B cell (primary cell): ENCODE data around the gene CCDC93. TPM values are rescaled to one million over a fixed set of nuclear protein-coding genes. Genes with fewer than 3 reads are reported as not detected.

Experiments
- ATAC-seq: fragments of 200-7000 bp; cut with Tn5 transposase; one replicate; pipeline ENCODE4 v1.10.0; 2021; ENCODE audit warnings: low read depth, mild to moderate bottlenecking, moderate number of reproducible peaks, moderate library complexity
- CTCF ChIA-PET: fragments of 350-600 bp; sonication (Branson Sonifier 250); formaldehyde crosslinking; loops from one replicate; lab custom pipeline; 2021; ENCODE audit warnings: antibody characterized with exemption, inconsistent platforms; lab: Charles Lee
- POLR2A ChIA-PET: fragments of 350-600 bp; sonication (Branson Sonifier 250); formaldehyde crosslinking; loops from one replicate; lab custom pipeline; 2021; ENCODE audit warnings: antibody characterized with exemption; lab: Charles Lee
- DNase-seq: peaks from one replicate; pipeline ENCODE4 v3.0.0; 2013
- H2AFZ ChIP-seq: 2 replicates; pipeline ENCODE4 v1.6.1; 2012; ENCODE audit warnings: mild to moderate bottlenecking, low read depth, low read length; ENCODE audit not compliant: insufficient read depth, poor library complexity, severe bottlenecking
- H3K27ac ChIP-seq, 2 donors: 1 replicate in 1 of 2; 2 replicates in 1 of 2; pipeline ENCODE4 v1.5.1; 2012 to 2013; ENCODE audit warnings: low read length in 2 of 2, mild to moderate bottlenecking in 2 of 2, moderate library complexity in 1 of 2
- H3K27me3 ChIP-seq, 4 experiments: fragments of 200-600 bp in 1 of 4; sonication (generic) in 1 of 4; replicated peaks in 1 of 4; 1 replicate in 2 of 4; 2 replicates in 2 of 4; pipeline versions ENCODE4 v1.6.1 to v1.7.0; 2013 to 2016; ENCODE audit warnings: low read length in 3 of 4, mild to moderate bottlenecking in 2 of 4, mixed read lengths in 1 of 4, moderate library complexity in 1 of 4; ENCODE audit not compliant: insufficient read depth in 4 of 4, control insufficient read depth in 3 of 4; ENCODE audit errors: control extremely low read depth in 1 of 4
- H3K36me3 ChIP-seq, 2 experiments: replicated peaks in 1 of 2; 1 replicate in 1 of 2; 2 replicates in 1 of 2; pipeline versions ENCODE4 v1.6.1 to v1.7.1; 2013; ENCODE audit warnings: low read length in 1 of 2; ENCODE audit not compliant: insufficient read depth in 2 of 2, control insufficient read depth in 1 of 2; ENCODE audit errors: control extremely low read depth in 1 of 2, extremely low read depth in 1 of 2
- H3K4me1 ChIP-seq, 2 donors: fragments of 200-600 bp in 1 of 2; sonication (generic) in 1 of 2; 1 replicate in 1 of 2; 2 replicates in 1 of 2; pipeline versions ENCODE4 v1.5.1 to v1.6.1; 2013 to 2017; ENCODE audit warnings: low read length in 2 of 2; ENCODE audit not compliant: control insufficient read depth in 2 of 2, insufficient read depth in 2 of 2
- H3K4me2 ChIP-seq: replicated peaks from 2 replicates; pipeline ENCODE3; 2012; ENCODE audit warnings: mild to moderate bottlenecking, low read depth, low read length; ENCODE audit not compliant: poor library complexity, severe bottlenecking
- H3K4me3 ChIP-seq, 5 experiments: fragments of 200-600 bp in 1 of 5; sonication (generic) in 1 of 5; 1 replicate in 3 of 5; 2 replicates in 2 of 5; pipeline versions ENCODE4 v1.5.1 to v1.7.0; 2011 to 2016; ENCODE audit warnings: low read length in 4 of 5, mild to moderate bottlenecking in 4 of 5, low read depth in 2 of 5, control low read depth in 1 of 5, moderate library complexity in 1 of 5; ENCODE audit not compliant: insufficient read depth in 1 of 5; ENCODE audit errors: control extremely low read depth in 1 of 5, extremely low read depth in 1 of 5
- H3K79me2 ChIP-seq: fragments of 200-600 bp; sonication (generic); one replicate; pipeline ENCODE4 v1.6.0; 2016; ENCODE audit warnings: low read length; ENCODE audit not compliant: control insufficient read depth, insufficient read depth
- H3K9ac ChIP-seq: fragments of 200-600 bp; sonication (generic); 2 replicates; pipeline ENCODE4 v1.6.1; 2017; ENCODE audit warnings: mild to moderate bottlenecking, low read length, moderate library complexity
- H3K9me3 ChIP-seq, 3 donors: one replicate each; pipeline versions ENCODE4 v1.6.1 to v1.7.1; 2013; ENCODE audit warnings: low read length in 2 of 3; ENCODE audit not compliant: control insufficient read depth in 2 of 3, insufficient read depth in 1 of 3; ENCODE audit errors: control extremely low read depth in 1 of 3
- H4K20me1 ChIP-seq: 2 replicates; pipeline ENCODE4 v1.6.0; 2012; ENCODE audit warnings: mild to moderate bottlenecking, low read length; ENCODE audit not compliant: insufficient read depth, control insufficient read depth, poor library complexity, severe bottlenecking
- H3K27ac Mint-ChIP-seq: one replicate; pipeline ENCODE4 v1.8.0; 2021; ENCODE audit warnings: mixed read lengths
- H3K27me3 Mint-ChIP-seq: one replicate; pipeline ENCODE4 v1.8.0; 2021; ENCODE audit warnings: mixed read lengths
- H3K4me1 Mint-ChIP-seq: one replicate; pipeline ENCODE4 v1.8.0; 2021; ENCODE audit warnings: mixed read lengths
- H3K4me3 Mint-ChIP-seq: one replicate; pipeline ENCODE4 v1.8.0; 2021; ENCODE audit warnings: mixed read lengths
- H3K9me3 Mint-ChIP-seq: one replicate; pipeline ENCODE4 v1.8.0; 2022; ENCODE audit warnings: mixed read lengths; ENCODE audit not compliant: insufficient read depth
- CTCF ChIP-seq: fragments of 200-600 bp; IDR thresholded peaks from one replicate; pipeline ENCODE4 v1.8.0; 2022; ENCODE audit warnings: antibody characterized with exemption, mild to moderate bottlenecking
- EZH2 ChIP-seq: IDR thresholded peaks from 2 replicates; pipeline ENCODE4 v1.6.1; 2012; ENCODE audit warnings: borderline replicate concordance, low read depth, mild to moderate bottlenecking, moderate library complexity, low read length; ENCODE audit not compliant: insufficient read depth, poor library complexity, severe bottlenecking
- WGBS: methylation state at CpG from one replicate; pipeline ENCODE4 v1.1.5; 2013; ENCODE audit warnings: missing lambda C conversion rate; ENCODE audit not compliant: insufficient coverage; 5-methylcytosine and 5-hydroxymethylcytosine counted together
- intact Hi-C: fragments of 100-400 bp; cut with micrococcal nuclease; formaldehyde crosslinking; loops from one replicate; pipeline ENCODE4 v1.10.0; 2022
- polyA plus RNA-seq: library from polyadenylated mRNA; depleted of rRNA; stranded (reverse); fragments of >200 nt; gene quantifications from 2 replicates; pipeline ENCODE4 v1.2.3, GENCODE V29; 2012
- total RNA-seq, 2 donors: library from RNA; stranded (reverse); fragments of 120-200 nt in 1 of 2; gene quantifications; 1 replicate in 1 of 2; 2 replicates in 1 of 2; pipeline versions ENCODE4 v1.2.3 to v1.2.4, GENCODE V29; 2013 to 2022

The CCDC93 gene
- total and polyA plus RNA-seq, 2 donors (not counting 1 experiment from before 2014, with no cell fraction given) = 17.5 to 79.6 TPM

DNA sequence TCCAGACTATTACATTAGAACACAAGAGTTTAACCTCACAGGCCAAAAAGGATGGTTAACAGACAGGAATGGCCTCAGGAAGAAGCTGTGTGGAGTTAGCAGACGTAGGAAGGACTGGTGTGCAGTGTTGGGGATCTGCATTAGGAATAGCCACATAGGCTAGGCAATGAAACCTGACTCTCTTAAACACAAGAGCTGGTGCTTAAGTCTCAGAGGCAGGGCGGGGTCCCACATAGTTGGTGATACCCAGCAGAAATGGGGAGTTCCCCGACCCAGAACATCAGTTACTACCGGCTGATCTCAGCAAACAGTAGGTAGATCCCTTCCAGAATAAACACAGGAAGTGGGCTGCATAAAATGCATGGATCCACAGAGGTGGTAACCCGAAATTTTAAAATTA lies 64.1 kb downstream of the CCDC93 start:
- Histone ChIP-seq H3K4me1 (no peaks in the 10 kb centered on the region), H3K79me2 (no peaks in the 10 kb centered on the region), H2AFZ (no peak overlapping the region), H3K9me3 (no peaks in the 10 kb centered on the region), H3K36me3 (peaks cover 1 to 92% of the 10 kb centered on the region in 2 experiments), H3K4me3 (no peak overlapping the region), H3K27me3 (no peaks in the 10 kb centered on the region), H3K9ac (no peak overlapping the region), H3K4me2 (no peak overlapping the region), H3K27ac (no peak overlapping the region), H4K20me1 (no peaks in the 10 kb centered on the region)
- H3K9me3 Mint-ChIP-seq = no peaks in the 10 kb centered on the region
- intact Hi-C loops = no loop called here
- WGBS = 96% methylated on average over 3 of the region's 5 CpGs
- ATAC-seq (no peak), DNase-seq (no peak)
- ChIA-PET CTCF (interaction anchor here (1.7 kb wide), 1 partner anchor 11 kb away, joined by 4 read pairs; no protein-coding TSS in a partner anchor), POLR2A (no interaction called here)
- no peak for TF ChIP-seq EZH2
- TF ChIP-seq CTCF = no peak
- H3K27ac Mint-ChIP-seq = no peak overlapping the region
- H3K4me1 Mint-ChIP-seq = no peaks in the 10 kb centered on the region
- no peaks in the 10 kb centered on the region for H3K27me3 Mint-ChIP-seq
- no peak overlapping the region for H3K4me3 Mint-ChIP-seq

DNA sequence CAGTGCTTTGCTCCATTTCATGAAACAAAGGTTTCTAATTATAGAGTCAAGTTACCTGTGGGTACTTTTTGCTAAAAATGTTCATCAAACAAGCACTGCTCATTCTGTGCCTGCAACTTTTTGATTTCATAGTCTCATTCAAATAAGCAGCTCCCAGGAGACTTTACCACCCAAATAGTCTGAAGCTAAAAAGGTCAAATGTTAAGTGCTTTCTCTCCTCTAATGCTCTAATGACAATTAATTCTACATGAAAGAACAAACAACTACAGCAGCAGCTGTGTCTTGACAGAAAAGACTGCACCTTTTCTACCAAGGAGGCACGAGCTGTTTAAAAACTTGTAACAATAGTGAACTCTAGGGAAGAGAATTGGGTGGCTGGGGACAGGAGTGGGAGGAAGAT lies 65.3 kb downstream of the CCDC93 start:
- WGBS = no CpG with 5 or more reads among the region's 1 CpG
- no peak for ATAC-seq
- Histone ChIP-seq H2AFZ (no peak overlapping the region), H4K20me1 (no peaks in the 10 kb centered on the region), H3K4me2 (no peak overlapping the region), H3K27ac (no peak overlapping the region), H3K9me3 (no peaks in the 10 kb centered on the region), H3K4me3 (no peak overlapping the region), H3K4me1 (no peaks in the 10 kb centered on the region), H3K36me3 (peaks cover 1 to 93% of the 10 kb centered on the region in 2 experiments), H3K79me2 (no peaks in the 10 kb centered on the region), H3K27me3 (no peaks in the 10 kb centered on the region), H3K9ac (no peak overlapping the region)
- no peak overlapping the region for H3K27ac Mint-ChIP-seq
- ChIA-PET CTCF (no interaction called here), POLR2A (no interaction called here)
- H3K27me3 Mint-ChIP-seq = no peaks in the 10 kb centered on the region
- no peaks in the 10 kb centered on the region for H3K9me3 Mint-ChIP-seq
- DNase-seq = no peak
- intact Hi-C loops = no loop called here
- TF ChIP-seq CTCF = no peak
- TF ChIP-seq EZH2 = no peak
- H3K4me1 Mint-ChIP-seq = no peaks in the 10 kb centered on the region
- H3K4me3 Mint-ChIP-seq = no peak overlapping the region
